OCI-LY1 (cell line): ENCODE measurements around the gene PTPRT.

ENCODE experiments used
- EZH2 ChIP-seq: fragments of 200-600 bp; sonication (generic), shearing (Covaris generic); IDR thresholded peaks from 2 replicates; pipeline ENCODE4 v1.8.0; 2017; ENCODE audit warnings: borderline replicate concordance, mixed run types, mild to moderate bottlenecking, antibody characterized with exemption, low read length, moderate library complexity, mixed read lengths
- TF ChIP-seq, protein P1 (sequence below): fragments of 200-600 bp; sonication (generic), shearing (Covaris generic); IDR thresholded peaks from 2 replicates; pipeline ENCODE4 v1.5.1; 2017; ENCODE audit warnings: mild to moderate bottlenecking, antibody characterized with exemption, low read length, moderate library complexity, mixed read lengths

DNA sequence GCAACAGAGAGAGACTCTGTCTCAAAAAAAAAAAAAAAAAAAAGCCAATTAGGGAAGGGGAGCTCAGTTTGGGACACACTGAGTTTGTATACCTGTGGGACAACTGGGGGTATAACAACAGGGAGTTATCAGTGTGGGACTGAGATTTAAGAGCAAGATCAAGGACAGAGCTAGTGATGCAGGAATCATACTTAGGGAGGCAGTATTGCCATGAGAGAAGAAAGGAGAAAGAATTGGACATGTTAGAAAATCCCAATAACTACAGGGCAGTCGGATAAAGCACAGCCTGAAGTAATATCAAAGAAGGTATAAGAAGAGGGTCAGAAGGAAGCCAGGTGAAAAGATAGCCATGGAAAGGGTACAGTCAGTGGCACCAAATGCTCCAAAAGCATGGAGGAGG is 121.2 kb downstream of the PTPRT start:
- TF ChIP-seq EZH2: no peak
- TF ChIP-seq, protein P1, sequence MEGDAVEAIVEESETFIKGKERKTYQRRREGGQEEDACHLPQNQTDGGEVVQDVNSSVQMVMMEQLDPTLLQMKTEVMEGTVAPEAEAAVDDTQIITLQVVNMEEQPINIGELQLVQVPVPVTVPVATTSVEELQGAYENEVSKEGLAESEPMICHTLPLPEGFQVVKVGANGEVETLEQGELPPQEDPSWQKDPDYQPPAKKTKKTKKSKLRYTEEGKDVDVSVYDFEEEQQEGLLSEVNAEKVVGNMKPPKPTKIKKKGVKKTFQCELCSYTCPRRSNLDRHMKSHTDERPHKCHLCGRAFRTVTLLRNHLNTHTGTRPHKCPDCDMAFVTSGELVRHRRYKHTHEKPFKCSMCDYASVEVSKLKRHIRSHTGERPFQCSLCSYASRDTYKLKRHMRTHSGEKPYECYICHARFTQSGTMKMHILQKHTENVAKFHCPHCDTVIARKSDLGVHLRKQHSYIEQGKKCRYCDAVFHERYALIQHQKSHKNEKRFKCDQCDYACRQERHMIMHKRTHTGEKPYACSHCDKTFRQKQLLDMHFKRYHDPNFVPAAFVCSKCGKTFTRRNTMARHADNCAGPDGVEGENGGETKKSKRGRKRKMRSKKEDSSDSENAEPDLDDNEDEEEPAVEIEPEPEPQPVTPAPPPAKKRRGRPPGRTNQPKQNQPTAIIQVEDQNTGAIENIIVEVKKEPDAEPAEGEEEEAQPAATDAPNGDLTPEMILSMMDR: no peak
